ENCODE measurements around the gene TLDC2. TPM values are rescaled to one million over a fixed set of nuclear protein-coding genes. Genes with fewer than 3 reads are reported as not detected.

Gene TLDC2
- total RNA-seq, 1 experiment from 2014 or later = 0.32 TPM

DNA sequence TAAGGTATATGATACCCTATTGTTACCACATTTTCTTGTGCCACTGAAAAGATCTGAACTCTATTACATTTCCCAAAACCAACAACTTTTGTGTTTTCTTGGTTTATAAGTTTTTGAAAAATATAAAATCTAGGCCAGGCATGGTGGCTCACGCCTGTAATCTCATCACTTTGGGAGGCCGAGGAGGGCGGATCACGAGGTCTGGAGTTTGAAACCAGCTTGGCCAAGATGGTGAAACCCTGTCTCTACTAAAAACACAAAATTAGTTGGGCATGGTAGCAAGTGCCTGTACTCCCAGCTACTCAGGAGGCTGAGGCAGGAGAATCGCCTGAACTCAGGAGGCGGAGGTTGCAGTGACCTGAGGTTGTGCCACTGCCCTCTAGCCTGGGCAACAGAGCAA lies 41.3 kb downstream of the TLDC2 start:
- Histone ChIP-seq H3K79me2 (ENCODE audit: insufficient read depth, low read length) (no peaks in the 10 kb centered on the region), H3K9ac (ENCODE audit: low read length) (no peak overlapping the region), H3K4me1 (ENCODE audit: control insufficient read depth in 1 of 2, insufficient read depth in 2 of 2, low read length in 2 of 2) (no peaks in the 10 kb centered on the region), H4K20me1 (ENCODE audit: insufficient read depth) (no peaks in the 10 kb centered on the region), H3K9me2 (ENCODE audit: insufficient read depth) (no peaks in the 10 kb centered on the region), H3K4me3 (replicated peaks in 1 of 2; ENCODE audit: low read depth in 1 of 2, low read length in 2 of 2) (no peak overlapping the region), H3K9me3 (ENCODE audit: control insufficient read depth in 1 of 2, insufficient read depth in 1 of 2, low read depth in 1 of 2, low read length in 2 of 2) (no peaks in the 10 kb centered on the region), H3K27me3 (ENCODE audit: insufficient read depth, low read length) (no peaks in the 10 kb centered on the region), H3K27ac (ENCODE audit: low read depth, low read length) (no peak overlapping the region), H3K36me3 (ENCODE audit: control insufficient read depth in 1 of 2, insufficient read depth in 2 of 2, low read length in 2 of 2) (no peaks in the 10 kb centered on the region; a peak in 1 of 4 replicates), H3K4me2 (ENCODE audit: low read length) (no peak overlapping the region), H2AFZ (ENCODE audit: low read depth, low read length, poor library complexity, severe bottlenecking) (no peak overlapping the region)
- intact Hi-C loops (cut with micrococcal nuclease) = loop anchor here (10.0 kb wide), 2 partner anchors 302 to 702 kb away; no protein-coding TSS in a partner anchor
- ChIA-PET POLR2A (no interaction called here), RAD21 (ENCODE audit: low non-redundant PET in 1 of 2, low total read pairs in 2 of 2, uncharacterized antibody in 2 of 2, unreplicated experiment in 2 of 2) (no interaction called here), CTCF (interaction anchor here (0.9 kb wide), 1 partner anchor 143 kb away, joined by 3 read pairs; the partner anchor contains the start of gene DSN1)
- DNase-seq (ENCODE audit: low read depth, low spot score) (no peak), ATAC-seq (no peak)
- TF ChIP-seq, protein P1, sequence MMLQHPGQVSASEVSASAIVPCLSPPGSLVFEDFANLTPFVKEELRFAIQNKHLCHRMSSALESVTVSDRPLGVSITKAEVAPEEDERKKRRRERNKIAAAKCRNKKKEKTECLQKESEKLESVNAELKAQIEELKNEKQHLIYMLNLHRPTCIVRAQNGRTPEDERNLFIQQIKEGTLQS (IDR thresholded peaks at IDR 0.05) = no peak
- TF ChIP-seq EGR1 (IDR thresholded peaks at IDR 0.05; ENCODE audit: low read depth) = no peak
- no peak for TF ChIP-seq ELF1 (IDR thresholded peaks at IDR 0.05; ENCODE audit: borderline replicate concordance, low read depth)
- no peak for TF ChIP-seq JUND (IDR thresholded peaks at IDR 0.05)
- TF ChIP-seq POLR2A (IDR thresholded peaks at IDR 0.05; ENCODE audit: borderline replicate concordance, extremely low read depth, insufficient read depth, insufficient read length) = no peak
- TF ChIP-seq CBX3 (IDR thresholded peaks at IDR 0.05; ENCODE audit: low read depth) = no peak
- no peak for TF ChIP-seq SRF (IDR thresholded peaks at IDR 0.05; ENCODE audit: low read depth)
- no peak for TF ChIP-seq EZH2 (IDR thresholded peaks at IDR 0.05)
- no peak for TF ChIP-seq SP1 (IDR thresholded peaks at IDR 0.05; ENCODE audit: low read depth)
- TF ChIP-seq YY1 (IDR thresholded peaks at IDR 0.05; ENCODE audit: extremely low read depth, insufficient replicate concordance, low read depth, low read length) = no peak
- no peak for TF ChIP-seq ZNF274 (IDR thresholded peaks at IDR 0.05; ENCODE audit: low read depth, low read length)
- TF ChIP-seq EZH2phosphoT487 (IDR thresholded peaks at IDR 0.05; ENCODE audit: borderline replicate concordance) = no peak
- TF ChIP-seq, protein P2, sequence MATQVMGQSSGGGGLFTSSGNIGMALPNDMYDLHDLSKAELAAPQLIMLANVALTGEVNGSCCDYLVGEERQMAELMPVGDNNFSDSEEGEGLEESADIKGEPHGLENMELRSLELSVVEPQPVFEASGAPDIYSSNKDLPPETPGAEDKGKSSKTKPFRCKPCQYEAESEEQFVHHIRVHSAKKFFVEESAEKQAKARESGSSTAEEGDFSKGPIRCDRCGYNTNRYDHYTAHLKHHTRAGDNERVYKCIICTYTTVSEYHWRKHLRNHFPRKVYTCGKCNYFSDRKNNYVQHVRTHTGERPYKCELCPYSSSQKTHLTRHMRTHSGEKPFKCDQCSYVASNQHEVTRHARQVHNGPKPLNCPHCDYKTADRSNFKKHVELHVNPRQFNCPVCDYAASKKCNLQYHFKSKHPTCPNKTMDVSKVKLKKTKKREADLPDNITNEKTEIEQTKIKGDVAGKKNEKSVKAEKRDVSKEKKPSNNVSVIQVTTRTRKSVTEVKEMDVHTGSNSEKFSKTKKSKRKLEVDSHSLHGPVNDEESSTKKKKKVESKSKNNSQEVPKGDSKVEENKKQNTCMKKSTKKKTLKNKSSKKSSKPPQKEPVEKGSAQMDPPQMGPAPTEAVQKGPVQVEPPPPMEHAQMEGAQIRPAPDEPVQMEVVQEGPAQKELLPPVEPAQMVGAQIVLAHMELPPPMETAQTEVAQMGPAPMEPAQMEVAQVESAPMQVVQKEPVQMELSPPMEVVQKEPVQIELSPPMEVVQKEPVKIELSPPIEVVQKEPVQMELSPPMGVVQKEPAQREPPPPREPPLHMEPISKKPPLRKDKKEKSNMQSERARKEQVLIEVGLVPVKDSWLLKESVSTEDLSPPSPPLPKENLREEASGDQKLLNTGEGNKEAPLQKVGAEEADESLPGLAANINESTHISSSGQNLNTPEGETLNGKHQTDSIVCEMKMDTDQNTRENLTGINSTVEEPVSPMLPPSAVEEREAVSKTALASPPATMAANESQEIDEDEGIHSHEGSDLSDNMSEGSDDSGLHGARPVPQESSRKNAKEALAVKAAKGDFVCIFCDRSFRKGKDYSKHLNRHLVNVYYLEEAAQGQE (IDR thresholded peaks at IDR 0.05; ENCODE audit: low read depth) = no peak
- TF ChIP-seq, protein P3, sequence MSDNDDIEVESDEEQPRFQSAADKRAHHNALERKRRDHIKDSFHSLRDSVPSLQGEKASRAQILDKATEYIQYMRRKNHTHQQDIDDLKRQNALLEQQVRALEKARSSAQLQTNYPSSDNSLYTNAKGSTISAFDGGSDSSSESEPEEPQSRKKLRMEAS (IDR thresholded peaks at IDR 0.05) = no peak
- BruUV-seq (replicated peaks) = no TSS peak
